HepG2 (cell line): ENCODE measurements around the gene GAS5. TPM values are rescaled to one million over a fixed set of nuclear protein-coding genes. Genes with fewer than 3 reads are reported as not detected.

ENCODE experiments used
- E2F1 ChIP-seq: sonication (generic); formaldehyde crosslinking; IDR thresholded peaks from 2 replicates; pipeline ENCODE4 v1.5.0; 2020; ENCODE audit warnings: missing genetic modification reagents
- EP300 ChIP-seq, 3 experiments: sonication (generic) in 1 of 3; formaldehyde crosslinking in 1 of 3; IDR thresholded peaks; 2 replicates each; pipeline versions ENCODE4 v1.5.1 to v1.6.1; 2011 to 2020; ENCODE audit warnings: low read depth in 2 of 3, low read length in 2 of 3, borderline replicate concordance in 1 of 3, improper control_type of control experiment in 1 of 3, mild to moderate bottlenecking in 1 of 3, missing genetic modification reagents in 1 of 3, moderate library complexity in 1 of 3
- KLF9 ChIP-seq: IDR thresholded peaks from 2 replicates; pipeline ENCODE4 v1.6.1; 2016; ENCODE audit warnings: low read depth
- MEIS2 ChIP-seq: sonication (generic); formaldehyde crosslinking; IDR thresholded peaks from 2 replicates; pipeline ENCODE4 v1.9.0; 2021; ENCODE audit warnings: mild to moderate bottlenecking, missing genetic modification reagents
- NCOR1 ChIP-seq: fragments of 200-600 bp; sonication (generic); IDR thresholded peaks from 2 replicates; pipeline ENCODE4 v1.7.0; 2017; ENCODE audit warnings: antibody characterized with exemption, low read length, borderline replicate concordance
- TFAP4 ChIP-seq: sonication (generic); IDR thresholded peaks from 2 replicates; pipeline ENCODE4 v1.6.1; 2016; ENCODE audit warnings: low read depth, borderline replicate concordance
- TFE3 ChIP-seq: IDR thresholded peaks from 2 replicates; pipeline ENCODE4 v1.6.1; 2016
- THRA ChIP-seq: sonication (generic); formaldehyde crosslinking; IDR thresholded peaks from 2 replicates; pipeline ENCODE4 v1.4.0; 2020; ENCODE audit warnings: missing genetic modification reagents, borderline replicate concordance
- UBTF ChIP-seq: sonication (generic); formaldehyde crosslinking; IDR thresholded peaks from 2 replicates; pipeline ENCODE4 v1.4.0; 2020; ENCODE audit warnings: mild to moderate bottlenecking, missing genetic modification reagents
- ZMYM2 ChIP-seq: sonication (generic); formaldehyde crosslinking; IDR thresholded peaks from 2 replicates; pipeline ENCODE4 v1.8.0; 2022; ENCODE audit warnings: mild to moderate bottlenecking, missing genetic modification reagents
- ZNF431 ChIP-seq: sonication (generic); formaldehyde crosslinking; IDR thresholded peaks from 2 replicates; pipeline ENCODE4 v1.9.0; 2022; ENCODE audit warnings: missing genetic modification reagents, low read depth, mild to moderate bottlenecking, borderline replicate concordance
- ZNF446 ChIP-seq: sonication (generic); formaldehyde crosslinking; IDR thresholded peaks from 2 replicates; pipeline ENCODE4 v1.5.0; 2020; ENCODE audit warnings: mild to moderate bottlenecking, missing genetic modification reagents
- ZNF615 ChIP-seq: sonication (generic); formaldehyde crosslinking; IDR thresholded peaks from 2 replicates; pipeline ENCODE4 v1.5.0; 2020; ENCODE audit warnings: mild to moderate bottlenecking, missing genetic modification reagents, borderline replicate concordance
- ZNF629 ChIP-seq: sonication (generic); formaldehyde crosslinking; conservative IDR thresholded peaks from 2 replicates; pipeline ENCODE4 v1.5.0; 2020; ENCODE audit warnings: missing genetic modification reagents
- ZNF704 ChIP-seq: sonication (generic); formaldehyde crosslinking; IDR thresholded peaks from 2 replicates; pipeline ENCODE4 v1.8.1; 2023; ENCODE audit warnings: mild to moderate bottlenecking, inconsistent platforms, moderate library complexity, missing genetic modification reagents, borderline replicate concordance
- ZNF768 ChIP-seq: sonication (generic); formaldehyde crosslinking; IDR thresholded peaks from 2 replicates; pipeline ENCODE4 v1.4.0; 2020; ENCODE audit warnings: missing genetic modification reagents
- ZNF841 ChIP-seq: sonication (generic); formaldehyde crosslinking; IDR thresholded peaks from 2 replicates; pipeline ENCODE4 v1.8.1; 2023; ENCODE audit warnings: missing genetic modification reagents, borderline replicate concordance
- polyA plus RNA-seq, 8 experiments: library from polyadenylated mRNA; depleted of rRNA in 3 of 8; stranded (reverse) in 7 of 8; unstranded in 1 of 8; fragments of >200 nt; fragmentation: Illumina TruSeq in 4 of 8; extraction: Trizol in 4 of 8; gene quantifications; 2 replicates each; pipeline versions ENCODE4 v1.2.1 to v1.2.3, GENCODE V29; 2011 to 2016; ENCODE audit warnings: low read depth in 4 of 8, missing spikeins in 1 of 8, mixed read lengths in 1 of 8; ENCODE audit not compliant: insufficient read depth in 1 of 8
- total RNA-seq, 5 experiments: library from RNA; depleted of rRNA; stranded (reverse); fragments of >200 nt; fragmentation: Illumina TruSeq; extraction: Trizol; gene quantifications; 2 replicates each; pipeline ENCODE4 v1.2.3, GENCODE V29; 2016; ENCODE audit warnings: low read depth in 1 of 5

The GAS5 gene
- total and polyA plus RNA-seq, 2 of the 13 experiments (the other 11 are each of a cell fraction or from before 2014, with no cell fraction given), result 352 to 738 TPM

- TF ChIP-seq ZMYM2 (CRISPR knock-in tag) (no peak), ZNF629 (CRISPR knock-in tag) (no peak), MEIS2 (CRISPR knock-in tag) (no peak; the same call in 1 of the 2 replicates), ZNF704 (CRISPR knock-in tag) (0 out of 2 replicates have a peak, but pooled peaks have one; percentile 16), KLF9 (CRISPR knock-in tag) (peak; percentile 65; the same call in 1 of the 2 replicates), ZNF446 (CRISPR knock-in tag) (0 out of 2 replicates have a peak, but pooled peaks have one; percentile 34), THRA (no peak), NCOR1 (peak; percentile 52), ZNF841 (no peak), TFE3 (CRISPR knock-in tag) (0 out of 2 replicates have a peak, but pooled peaks have one; percentile 23), EP300 (IDR thresholded peaks at IDR 0.05; ENCODE audit: low read depth in 2 of 2, low read length in 2 of 2) (no peak; a peak in 1 of 4 replicates), EP300 (CRISPR knock-in tag; IDR thresholded peaks at IDR 0.05; ENCODE audit: borderline replicate concordance) (no peak; the same call in 1 of the 2 replicates), UBTF (CRISPR knock-in tag) (no peak; the same call in 1 of the 2 replicates), E2F1 (CRISPR knock-in tag) (no peak), ZNF431 (CRISPR knock-in tag) (no peak), ZNF768 (peak; percentile 61; the same call in 1 of the 2 replicates), TFAP4 (peak; percentile 78; the same call in 1 of the 2 replicates), ZNF615 (CRISPR knock-in tag) (no peak)
These were observed 654 bp upstream of the GAS5 start, which contains the start of gene ZBTB37 (continued) for GRCh38 chr1:173868266-173869020.
